GM08714 (cell line): ENCODE data around the gene REEP3.
"Not testable (repeated sequence)": the region's sequence is repeated elsewhere in the genome, so short reads cannot be mapped to it uniquely, and the experiment has no call there.

ENCODE experiments used
- H3K4me3 ChIP-seq: fragments of 200-500 bp; sonication (Bioruptor generic); 2 replicates; pipeline ENCODE4 v1.5.1; 2014; ENCODE audit warnings: mild to moderate bottlenecking, low read length, inconsistent platforms
- ZNF274 ChIP-seq: IDR thresholded peaks from 2 replicates; pipeline ENCODE4 v1.6.1; 2012; ENCODE audit warnings: mild to moderate bottlenecking, low read depth, low read length

Gene REEP3

DNA sequence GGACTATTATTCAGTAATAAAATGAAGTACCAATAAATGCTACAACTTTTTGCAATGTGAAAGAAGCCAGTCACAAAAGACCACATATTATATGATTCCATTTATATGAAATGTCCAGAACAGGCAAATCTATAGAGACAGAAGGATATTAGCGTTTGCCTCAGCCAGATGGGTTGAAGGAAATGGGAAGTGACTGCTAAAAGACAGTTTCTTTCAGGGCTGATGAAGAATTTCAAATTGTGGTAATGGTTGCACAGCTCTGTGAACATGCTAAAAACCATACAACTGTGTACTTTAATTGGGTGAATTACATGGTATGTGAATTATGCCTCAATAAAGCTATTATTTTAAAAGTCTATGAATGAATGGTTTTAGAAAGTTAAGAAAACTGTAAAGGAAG lies 23.9 kb upstream of the REEP3 start:
- no peak for TF ChIP-seq ZNF274
- no peak overlapping the region for H3K4me3 ChIP-seq

- H3K4me3 ChIP-seq, result no peak overlapping the region
- TF ChIP-seq ZNF274, result no peak
These were observed 22.5 kb upstream of the REEP3 start for GRCh38 chr10:63498665-63499064.

GRCh38 chr10:63500551-63500950 lies 20.6 kb upstream of the REEP3 start:
- not testable (repeated sequence) for H3K4me3 ChIP-seq

DNA sequence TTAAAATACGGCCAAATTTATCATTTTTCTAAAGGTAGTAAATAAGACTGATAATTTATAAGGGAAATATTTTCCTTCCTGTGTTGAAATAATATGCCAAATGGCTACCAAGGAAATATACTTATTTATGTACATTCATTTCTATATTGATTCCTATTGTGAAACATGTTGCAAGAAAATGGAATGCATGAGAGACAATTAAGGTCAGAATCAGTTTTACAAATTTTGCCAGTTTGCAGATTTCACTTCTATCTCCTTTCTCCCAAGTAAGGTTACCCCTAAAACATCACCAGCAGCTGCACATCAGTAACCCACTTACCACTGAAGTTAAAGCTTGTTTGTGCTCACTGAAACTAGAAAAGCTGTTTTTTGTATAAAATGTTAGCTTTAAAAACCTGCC lies 19.2 kb upstream of the REEP3 start:
- TF ChIP-seq ZNF274, result no peak
- no peak overlapping the region for H3K4me3 ChIP-seq

DNA sequence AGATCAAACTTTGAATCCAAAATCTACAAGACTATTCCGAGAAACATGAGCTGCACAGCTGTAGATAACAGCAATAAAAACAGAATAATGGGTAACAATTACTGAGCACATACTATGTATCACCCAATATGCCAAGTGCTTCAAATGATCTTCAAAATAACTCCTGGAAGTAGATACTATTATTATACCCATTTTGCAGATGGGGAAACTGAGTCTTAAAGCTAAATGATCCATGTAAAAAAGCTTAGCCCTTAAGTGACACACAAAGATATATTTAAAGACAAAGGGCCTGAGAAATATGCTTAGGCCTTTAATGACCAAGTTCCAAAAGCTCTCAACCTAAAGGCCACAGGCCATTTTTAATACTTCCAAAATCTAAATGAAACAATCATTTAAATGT lies 18.4 kb upstream of the REEP3 start:
- no peak overlapping the region for H3K4me3 ChIP-seq
- TF ChIP-seq ZNF274, result no peak

GRCh38 chr10:63503395-63503794 lies 17.8 kb upstream of the REEP3 start:
- no peak overlapping the region for H3K4me3 ChIP-seq
- TF ChIP-seq ZNF274, result no peak

GRCh38 chr10:63504145-63504881 lies 16.9 kb upstream of the REEP3 start:
- TF ChIP-seq ZNF274, result no peak
- no peak overlapping the region for H3K4me3 ChIP-seq

GRCh38 chr10:63505562-63505961 lies 15.6 kb upstream of the REEP3 start:
- no peak overlapping the region for H3K4me3 ChIP-seq
- no peak for TF ChIP-seq ZNF274

GRCh38 chr10:63506554-63506953 lies 14.6 kb upstream of the REEP3 start:
- no peak overlapping the region for H3K4me3 ChIP-seq
- TF ChIP-seq ZNF274, result no peak

DNA sequence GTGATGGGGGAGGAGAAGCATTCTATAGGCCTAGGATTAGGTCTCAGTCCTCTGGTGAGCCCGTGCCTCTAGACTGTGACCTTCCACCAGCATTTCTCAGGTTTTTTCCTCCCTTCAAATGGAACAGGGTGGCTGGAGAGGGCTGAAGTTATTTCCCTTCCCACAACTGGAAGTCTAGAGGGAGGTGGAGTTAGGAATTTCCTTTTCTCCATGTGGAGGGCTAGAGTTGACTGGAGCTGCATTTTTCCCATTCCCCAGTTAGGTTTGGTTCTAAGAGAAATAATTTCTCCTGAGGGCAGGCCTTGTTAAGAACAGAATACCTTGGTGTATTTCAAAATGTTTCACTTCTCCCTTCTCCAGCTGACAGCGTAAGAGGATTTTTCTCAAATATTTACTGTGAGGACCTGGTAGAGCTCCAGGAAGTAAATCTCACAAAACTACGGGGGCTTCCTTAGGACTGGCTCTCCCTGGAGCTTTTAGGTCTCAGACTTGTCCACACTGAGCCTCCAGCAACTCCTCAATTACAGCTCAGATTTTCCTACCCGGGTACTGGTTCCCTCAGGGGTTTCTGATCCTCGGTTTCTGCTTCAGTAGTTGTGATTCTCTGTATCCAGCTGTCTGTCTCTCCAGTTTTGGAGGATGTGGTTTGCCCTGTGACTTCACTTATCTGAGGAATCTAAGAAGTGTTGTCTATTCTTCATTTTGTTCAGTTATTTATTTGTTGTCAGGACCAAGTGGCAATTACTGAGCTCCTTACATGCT lies 6.0 kb upstream of the REEP3 start:
- TF ChIP-seq ZNF274, result no peak
- peak overlapping the region; percentile 39; the same call in 1 of the 2 replicates for H3K4me3 ChIP-seq

- H3K4me3 ChIP-seq, result no peak overlapping the region
- no peak for TF ChIP-seq ZNF274
These were observed 5.0 kb upstream of the REEP3 start for GRCh38 chr10:63516207-63516606.

GRCh38 chr10:63518690-63519288 lies 2.4 kb upstream of the REEP3 start:
- H3K4me3 ChIP-seq, result no peak overlapping the region; the same call in 1 of the 2 replicates
- no peak for TF ChIP-seq ZNF274

DNA sequence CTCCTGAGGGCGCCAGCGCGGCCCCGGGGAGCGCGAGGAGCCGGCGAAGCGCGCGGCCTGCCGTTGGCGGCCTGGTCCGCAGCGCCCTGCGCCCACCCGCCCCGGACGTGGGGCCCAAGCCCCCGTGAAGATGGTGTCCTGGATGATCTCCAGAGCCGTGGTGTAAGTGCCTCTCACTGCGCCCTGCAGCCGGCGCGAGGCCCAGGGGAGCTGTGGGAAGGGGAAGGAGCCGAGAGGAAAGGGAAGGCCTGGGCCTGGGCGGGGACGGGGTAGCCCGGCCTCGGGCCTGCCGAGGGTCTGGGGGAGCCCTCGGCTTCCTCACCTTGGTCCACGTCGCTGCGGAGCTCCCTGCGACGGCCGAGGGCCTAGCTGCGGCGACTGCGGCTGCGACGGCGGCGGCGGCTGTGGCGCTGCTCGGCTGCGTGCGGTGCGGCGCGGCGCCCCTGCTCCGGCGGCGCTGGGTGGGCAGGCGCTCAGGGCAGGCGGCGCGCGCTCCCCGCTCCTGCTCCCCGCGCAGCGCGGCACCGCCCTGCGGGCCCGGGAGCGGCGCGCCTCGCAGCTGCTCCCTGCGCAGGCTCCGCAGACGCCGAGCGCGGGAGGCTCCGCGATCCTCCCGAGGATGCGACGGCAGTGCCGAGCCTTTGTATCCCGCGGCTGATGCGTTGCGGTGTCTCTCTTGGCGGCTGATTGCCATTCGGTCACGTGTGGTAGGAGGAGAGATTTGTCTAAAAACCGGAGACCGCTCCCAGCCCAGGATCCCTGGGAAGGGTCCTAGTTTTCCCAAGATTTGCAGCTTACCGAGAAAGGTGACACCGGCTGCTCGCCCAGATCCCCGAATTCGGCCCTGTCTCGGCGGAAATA lies 445 bp downstream of the REEP3 start:
- H3K4me3 ChIP-seq, result peak overlapping the region; percentile 86
- TF ChIP-seq ZNF274, result no peak

DNA sequence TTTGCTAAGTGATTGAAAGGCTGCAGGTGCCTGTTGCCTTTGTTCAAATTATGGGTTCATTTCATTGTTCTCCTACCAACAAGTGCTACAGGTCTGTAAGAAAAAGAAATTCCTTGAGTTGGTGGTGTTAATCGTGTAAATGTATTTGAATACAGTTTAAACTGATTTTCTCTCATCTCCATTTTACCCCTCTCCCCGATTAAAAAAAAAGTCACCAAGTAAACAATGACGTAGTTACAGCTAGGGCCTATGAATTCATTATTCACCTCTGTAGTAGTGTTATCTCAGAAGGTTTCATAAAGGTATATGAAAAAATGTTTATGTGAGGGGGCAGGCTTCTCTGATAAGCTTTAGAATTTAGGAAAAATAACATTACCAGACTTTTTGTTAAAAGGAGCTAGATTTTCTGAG lies 1.1 kb downstream of the REEP3 start:
- TF ChIP-seq ZNF274, result no peak

More for the DNA sequence above, 1.1 kb downstream of the REEP3 start:
- peak overlapping the region; percentile 86 for H3K4me3 ChIP-seq
